Fibroblast of lung (primary cell): ENCODE data around the gene LRRC53. TPM values are rescaled to one million over a fixed set of nuclear protein-coding genes. Genes with fewer than 3 reads are reported as not detected.
A peak's percentile ranks its signal among the peaks of the same experiment; 100 is the strongest.

ENCODE experiments used
- DNase-seq, 2 donors: peaks; one replicate each; pipeline versions ENCODE4 v3.0.0 to v3.0.0-alpha.2; 2010; ENCODE audit warnings: low read depth in 2 of 2
- H2AFZ ChIP-seq: 2 replicates; pipeline ENCODE4 v1.5.1; 2012; ENCODE audit warnings: low read length, control low read depth, inconsistent platforms
- H3K27ac ChIP-seq: 2 replicates; pipeline ENCODE4 v1.5.1; 2011; ENCODE audit warnings: low read length, control low read depth; ENCODE audit not compliant: insufficient read depth
- H3K27me3 ChIP-seq: 2 replicates; pipeline ENCODE4 v1.5.1; 2011; ENCODE audit warnings: mild to moderate bottlenecking, low read length; ENCODE audit not compliant: control insufficient read depth, insufficient read depth
- H3K36me3 ChIP-seq: 2 replicates; pipeline ENCODE4 v1.5.1; 2011; ENCODE audit warnings: low read length; ENCODE audit not compliant: control insufficient read depth, insufficient read depth
- H3K4me1 ChIP-seq: 2 replicates; pipeline ENCODE4 v1.5.1; 2011; ENCODE audit warnings: low read length; ENCODE audit not compliant: control insufficient read depth, insufficient read depth; ENCODE audit errors: extremely low read depth
- H3K4me2 ChIP-seq: 2 replicates; pipeline ENCODE4 v1.5.1; 2011; ENCODE audit warnings: low read length, control low read depth; ENCODE audit not compliant: insufficient read depth; ENCODE audit errors: extremely low read depth
- H3K4me3 ChIP-seq, 4 experiments: fragments of 200-600 bp in 1 of 4; sonication (generic) in 1 of 4; replicated peaks in 1 of 4; 2 replicates each; pipeline ENCODE4 v1.5.1; 2011 to 2016; ENCODE audit warnings: low read length in 4 of 4, low read depth in 3 of 4, mild to moderate bottlenecking in 3 of 4, control low read depth in 2 of 4, inconsistent platforms in 1 of 4, mixed read lengths in 1 of 4; ENCODE audit not compliant: insufficient read depth in 1 of 4; ENCODE audit errors: control extremely low read depth in 1 of 4
- H3K79me2 ChIP-seq: 2 replicates; pipeline ENCODE4 v1.5.1; 2012; ENCODE audit warnings: mild to moderate bottlenecking, low read length, inconsistent platforms; ENCODE audit not compliant: control insufficient read depth, insufficient read depth
- H3K9ac ChIP-seq: 2 replicates; pipeline ENCODE4 v1.5.1; 2011; ENCODE audit warnings: mild to moderate bottlenecking, low read length, control low read depth; ENCODE audit not compliant: insufficient read depth
- H3K9me3 ChIP-seq: 2 replicates; pipeline ENCODE4 v1.5.1; 2012; ENCODE audit warnings: low read depth, low read length; ENCODE audit not compliant: control insufficient read depth, insufficient read depth
- H4K20me1 ChIP-seq: 2 replicates; pipeline ENCODE4 v1.5.1; 2011; ENCODE audit warnings: low read length; ENCODE audit not compliant: control insufficient read depth, insufficient read depth; ENCODE audit errors: extremely low read depth
- EZH2 ChIP-seq: IDR thresholded peaks from 2 replicates; pipeline ENCODE4 v1.5.1; 2012; ENCODE audit warnings: low read length, control low read depth, mild to moderate bottlenecking; ENCODE audit errors: missing control alignments
- polyA plus RNA-seq, 2 donors: library from polyadenylated mRNA; depleted of rRNA in 1 of 2; stranded (reverse) in 1 of 2; unstranded in 1 of 2; fragments of >200 nt; gene quantifications; 2 replicates each; pipeline ENCODE4 v1.2.1, GENCODE V29; 2011 to 2012; ENCODE audit warnings: missing spikeins in 1 of 2
- total RNA-seq: library from RNA; depleted of rRNA; stranded (reverse); fragments of >200 nt; gene quantifications from 2 replicates; pipeline ENCODE4 v1.2.1, GENCODE V29; 2014
- TF ChIP-seq, protein P1 (sequence below), 2 donors: IDR thresholded peaks in 1 of 2; conservative IDR thresholded peaks in 1 of 2; 1 replicate in 1 of 2; 2 replicates in 1 of 2; pipeline ENCODE4 v1.5.1; 2011 to 2012; ENCODE audit warnings: low read length in 2 of 2, control low read depth in 1 of 2, inconsistent platforms in 1 of 2, low read depth in 1 of 2, mild to moderate bottlenecking in 1 of 2

The LRRC53 gene
- total and polyA plus RNA-seq, 2 donors (not counting 1 experiment from before 2014, with no cell fraction given): not detected

DNA sequence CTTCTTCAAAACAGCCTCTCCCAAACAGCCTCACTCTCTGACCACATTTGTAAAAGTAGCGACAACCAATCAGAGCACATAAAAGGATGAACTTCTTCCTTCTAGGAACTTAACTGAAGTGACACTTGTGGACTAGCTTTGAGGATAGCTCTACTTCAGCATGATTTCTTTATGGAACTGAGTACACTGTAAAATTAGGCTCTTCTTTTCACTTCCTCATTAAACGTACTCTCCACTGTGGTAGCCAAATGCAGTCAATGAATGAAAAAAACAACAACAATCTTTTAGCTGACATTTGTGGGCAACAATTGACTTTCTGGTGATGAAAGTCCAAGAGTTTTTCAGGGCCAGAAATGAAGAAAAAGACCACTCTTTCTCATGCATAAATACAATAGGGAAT is 9.6 kb downstream of the LRRC53 start:
- Histone ChIP-seq H3K36me3 (no peaks in the 10 kb centered on the region), H2AFZ (no peak overlapping the region), H3K9me3 (no peaks in the 10 kb centered on the region), H3K9ac (no peak overlapping the region), H3K27ac (no peak overlapping the region), H4K20me1 (no peaks in the 10 kb centered on the region), H3K4me2 (no peak overlapping the region), H3K4me1 (peaks cover 2% of the 10 kb centered on the region), H3K27me3 (no peaks in the 10 kb centered on the region), H3K4me3 (no peak overlapping the region), H3K79me2 (no peaks in the 10 kb centered on the region)
- TF ChIP-seq, protein P1, sequence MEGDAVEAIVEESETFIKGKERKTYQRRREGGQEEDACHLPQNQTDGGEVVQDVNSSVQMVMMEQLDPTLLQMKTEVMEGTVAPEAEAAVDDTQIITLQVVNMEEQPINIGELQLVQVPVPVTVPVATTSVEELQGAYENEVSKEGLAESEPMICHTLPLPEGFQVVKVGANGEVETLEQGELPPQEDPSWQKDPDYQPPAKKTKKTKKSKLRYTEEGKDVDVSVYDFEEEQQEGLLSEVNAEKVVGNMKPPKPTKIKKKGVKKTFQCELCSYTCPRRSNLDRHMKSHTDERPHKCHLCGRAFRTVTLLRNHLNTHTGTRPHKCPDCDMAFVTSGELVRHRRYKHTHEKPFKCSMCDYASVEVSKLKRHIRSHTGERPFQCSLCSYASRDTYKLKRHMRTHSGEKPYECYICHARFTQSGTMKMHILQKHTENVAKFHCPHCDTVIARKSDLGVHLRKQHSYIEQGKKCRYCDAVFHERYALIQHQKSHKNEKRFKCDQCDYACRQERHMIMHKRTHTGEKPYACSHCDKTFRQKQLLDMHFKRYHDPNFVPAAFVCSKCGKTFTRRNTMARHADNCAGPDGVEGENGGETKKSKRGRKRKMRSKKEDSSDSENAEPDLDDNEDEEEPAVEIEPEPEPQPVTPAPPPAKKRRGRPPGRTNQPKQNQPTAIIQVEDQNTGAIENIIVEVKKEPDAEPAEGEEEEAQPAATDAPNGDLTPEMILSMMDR (conservative IDR thresholded peaks at IDR 0.05 in 1 of 2, IDR thresholded peaks at IDR 0.05 in 1 of 2; ENCODE audit: low read depth in 1 of 2, low read length in 2 of 2): no peak
- TF ChIP-seq EZH2: no peak
- no peak for DNase-seq

DNA sequence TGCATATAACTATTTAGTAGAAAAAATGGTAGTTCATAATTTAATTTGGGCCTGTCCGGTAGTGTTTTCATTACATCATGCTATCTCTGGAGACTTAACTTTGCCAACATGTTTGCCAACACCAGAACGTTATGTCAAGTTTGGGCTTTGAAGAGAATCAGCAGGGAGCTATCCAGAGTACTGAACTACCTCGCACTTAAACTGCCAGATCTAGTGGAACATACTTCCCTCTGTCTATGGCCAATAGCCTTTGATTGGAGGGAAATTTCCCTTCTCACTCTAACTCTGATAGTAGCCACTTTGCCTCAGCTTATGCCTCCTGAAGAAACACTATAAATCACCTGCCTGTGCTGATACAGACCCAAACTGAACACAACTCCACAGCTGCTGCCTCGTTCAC is 10.0 kb downstream of the LRRC53 start:
- no peak for TF ChIP-seq EZH2
- TF ChIP-seq, protein P1 (conservative IDR thresholded peaks at IDR 0.05 in 1 of 2, IDR thresholded peaks at IDR 0.05 in 1 of 2; ENCODE audit: low read depth in 1 of 2, low read length in 2 of 2): no peak
- Histone ChIP-seq H3K4me3 (no peak overlapping the region), H3K9me3 (no peaks in the 10 kb centered on the region), H3K27me3 (no peaks in the 10 kb centered on the region), H3K4me2 (no peak overlapping the region), H3K79me2 (no peaks in the 10 kb centered on the region), H3K36me3 (no peaks in the 10 kb centered on the region), H2AFZ (no peak overlapping the region), H4K20me1 (no peaks in the 10 kb centered on the region), H3K27ac (no peak overlapping the region), H3K9ac (no peak overlapping the region), H3K4me1 (peaks cover 2% of the 10 kb centered on the region)
- DNase-seq: peak; percentile 9 to 62

DNA sequence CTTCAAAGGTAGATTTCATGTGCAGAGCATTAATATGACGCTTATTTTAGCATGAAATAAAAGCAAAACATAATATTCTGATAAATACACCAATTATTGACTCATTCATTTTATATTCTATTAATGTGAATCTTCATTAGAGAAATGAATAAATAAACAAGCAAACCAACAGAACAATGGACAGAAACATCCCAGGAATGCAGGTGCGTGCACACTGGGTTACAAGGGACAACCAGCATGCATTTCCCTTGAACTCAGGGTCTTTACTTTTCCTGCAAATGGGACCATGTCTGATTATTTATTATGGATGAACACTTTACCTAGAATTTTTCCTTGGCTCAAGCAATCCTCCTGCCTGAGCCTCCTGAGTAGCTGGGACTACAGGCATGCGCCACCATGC is 13.5 kb downstream of the LRRC53 start:
- TF ChIP-seq, protein P1 (conservative IDR thresholded peaks at IDR 0.05 in 1 of 2, IDR thresholded peaks at IDR 0.05 in 1 of 2; ENCODE audit: low read depth in 1 of 2, low read length in 2 of 2): no peak
- TF ChIP-seq EZH2: no peak
- no peaks in the 10 kb centered on the region for H3K9me3 ChIP-seq
- H3K27ac ChIP-seq: no peak overlapping the region
- H3K9ac ChIP-seq: no peak overlapping the region
- no peak overlapping the region for H2AFZ ChIP-seq
- no peak overlapping the region for H3K4me2 ChIP-seq
- H3K36me3 ChIP-seq: no peaks in the 10 kb centered on the region
- H3K79me2 ChIP-seq: no peaks in the 10 kb centered on the region
- H4K20me1 ChIP-seq: no peaks in the 10 kb centered on the region
- H3K4me3 ChIP-seq: no peak overlapping the region
- no peak for DNase-seq
- H3K27me3 ChIP-seq: no peaks in the 10 kb centered on the region
- no peaks in the 10 kb centered on the region for H3K4me1 ChIP-seq
